Motor neuron (in vitro differentiated cells): ENCODE data around the gene SERPINA3. TPM values are rescaled to one million over a fixed set of nuclear protein-coding genes. Genes with fewer than 3 reads are reported as not detected.
"Not testable (repeated sequence)": the region's sequence is repeated elsewhere in the genome, so short reads cannot be mapped to it uniquely, and the experiment has no call there.

Source experiments
- ATAC-seq, 8 experiments: fragments of 200-7000 bp; cut with Tn5 transposase; replicated peaks in 6 of 8; 2 replicates each; pipeline ENCODE4 v1.8.0; 2021; ENCODE audit warnings: mild to moderate bottlenecking in 8 of 8, moderate library complexity in 8 of 8
- H3K27ac ChIP-seq, 2 donors: fragments of 250-450 bp; sonication (Bioruptor Pico); 2 replicates each; pipeline ENCODE4 v1.9.0; 2021; ENCODE audit warnings: antibody characterized with exemption in 2 of 2, mild to moderate bottlenecking in 2 of 2, moderate library complexity in 1 of 2
- H3K4me1 ChIP-seq, 2 donors: fragments of 250-450 bp; sonication (Bioruptor Pico); replicated peaks in 1 of 2; 2 replicates each; pipeline ENCODE4 v1.6.1; 2021; ENCODE audit warnings: antibody characterized with exemption in 2 of 2, mild to moderate bottlenecking in 2 of 2, moderate library complexity in 1 of 2
- H3K4me3 ChIP-seq, 5 donors: fragments of 250-450 bp; sonication (Bioruptor Pico); 2 replicates each; pipeline ENCODE4 v1.9.0; 2021; ENCODE audit warnings: antibody characterized with exemption in 5 of 5, mild to moderate bottlenecking in 5 of 5, moderate library complexity in 4 of 5
- WGBS, 10 experiments: fragments of 450-650 bp; shearing (Covaris generic); methylation state at CpG; one replicate each; pipeline ENCODE4 v1.0.0; 2022; 5-methylcytosine and 5-hydroxymethylcytosine counted together
- in situ Hi-C, 9 experiments: fragments of 400-800 bp; cut with MboI; loops; one replicate each; pipeline ENCODE4 v1.15.0; 2021; ENCODE audit warnings: low sequenced_read_pairs in 9 of 9, low pct_unique_long_range_greater_than_20kb in 2 of 9; ENCODE audit not compliant: unreplicated experiment in 9 of 9
- total RNA-seq, 8 experiments: library from RNA; unstranded; fragments of 300-600 nt; gene quantifications; 2 replicates each; pipeline versions ENCODE4 v1.2.3 to v1.2.4, GENCODE V29; 2022

SERPINA3 gene
- total RNA-seq, 8 experiments from 2014 or later: 0.27 to 73.5 (median 1.2) TPM

DNA sequence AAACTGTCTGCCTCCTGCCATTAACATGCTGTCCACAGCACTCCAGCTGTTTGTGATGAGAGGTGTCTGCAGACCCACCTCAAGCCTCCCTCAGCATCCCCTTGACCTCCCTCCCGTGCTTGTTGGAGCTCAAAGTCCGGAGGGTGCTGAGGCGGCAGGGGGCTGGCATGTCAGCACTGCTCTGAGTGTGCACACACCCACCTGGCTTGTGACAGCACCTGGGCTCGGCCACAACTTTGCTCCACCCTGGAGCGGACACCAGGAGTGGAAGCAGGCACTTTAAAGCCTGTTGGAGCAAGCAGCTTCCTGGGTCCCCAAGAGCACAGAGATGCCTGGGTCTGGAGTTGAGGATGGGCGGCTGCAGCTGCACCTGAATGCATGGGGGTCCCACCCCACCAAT, 20.9 kb downstream of the SERPINA3 start:
- Histone ChIP-seq H3K4me1 (no peaks in the 10 kb centered on the region), H3K4me3 (no peak overlapping the region), H3K27ac (no peak overlapping the region)
- in situ Hi-C loops: no loop called here
- WGBS, 10 experiments: 27 to 100% (median 76%) methylated on average over 1 to 2 of the region's 6 CpGs; no CpG with 5 or more reads in 6 of the 10 experiments
- no peak for ATAC-seq

DNA sequence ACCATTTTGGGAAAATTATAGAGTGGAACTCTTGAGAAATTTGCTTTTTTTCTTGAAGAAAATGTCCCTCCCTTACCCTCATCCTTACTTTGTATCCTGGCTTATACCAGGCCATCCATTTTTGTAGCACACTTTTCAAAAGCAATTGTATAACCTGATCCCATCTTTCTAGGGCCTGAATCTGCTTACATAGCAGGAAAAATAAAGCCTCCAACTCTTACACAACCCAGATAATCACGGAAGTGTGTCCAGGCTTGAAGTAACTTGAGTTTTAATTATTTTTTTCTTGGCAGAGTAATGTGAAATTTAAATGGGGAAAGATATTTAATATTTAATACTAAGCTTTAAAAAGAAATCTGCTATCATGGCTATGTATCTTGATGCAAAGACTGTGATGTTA, 23.0 kb downstream of the SERPINA3 start:
- no peak overlapping the region for H3K27ac ChIP-seq
- ATAC-seq: no peak
- WGBS, 10 experiments: 0 to 89% (median 67%) methylated on average over 1 of the region's 1 CpG; no CpG with 5 or more reads in 1 of the 10 experiments
- no peak overlapping the region for H3K4me3 ChIP-seq
- in situ Hi-C loops: no loop called here
- H3K4me1 ChIP-seq: no peaks in the 10 kb centered on the region

DNA sequence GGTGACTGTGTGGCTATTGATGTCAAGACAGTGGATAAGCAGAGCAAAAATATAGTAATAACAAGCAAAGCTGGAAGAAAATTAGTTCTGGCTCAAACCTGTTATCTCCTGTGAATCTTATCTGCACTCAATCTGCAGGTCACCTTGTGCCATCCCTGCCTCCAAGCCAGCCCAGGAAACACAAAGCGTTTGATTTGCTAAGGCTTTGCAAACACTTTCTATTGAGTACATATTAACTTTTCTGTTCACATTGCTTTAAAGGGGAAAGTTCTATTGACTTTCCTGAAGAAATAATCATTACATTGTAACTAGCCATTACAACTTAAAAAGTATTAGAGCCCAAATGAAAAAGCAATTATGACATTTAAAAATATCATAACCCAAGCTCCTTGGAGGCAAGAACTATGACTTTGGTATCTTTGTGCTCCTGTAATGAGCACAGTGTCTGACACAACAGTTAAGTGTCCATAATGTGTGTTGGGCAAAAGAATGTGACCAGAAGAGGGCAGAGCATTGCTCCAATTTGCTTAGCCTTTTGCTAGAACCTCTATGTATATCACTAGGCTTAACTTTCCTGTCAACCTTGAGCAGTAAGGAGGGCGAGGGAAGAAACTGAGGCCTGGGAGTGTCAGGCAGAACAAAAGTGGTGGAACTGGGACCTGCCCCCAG, 24.7 kb downstream of the SERPINA3 start:
- WGBS, 10 experiments: 38 to 90% (median 50%) methylated on average over 1 to 2 of the region's 2 CpGs; no CpG with 5 or more reads in 4 of the 10 experiments
- peak in 1 of 8 experiments; percentile 46 for ATAC-seq
- in situ Hi-C loops: no loop called here
- no peak overlapping the region for H3K4me3 ChIP-seq
- H3K27ac ChIP-seq: no peak overlapping the region
- no peaks in the 10 kb centered on the region for H3K4me1 ChIP-seq

DNA sequence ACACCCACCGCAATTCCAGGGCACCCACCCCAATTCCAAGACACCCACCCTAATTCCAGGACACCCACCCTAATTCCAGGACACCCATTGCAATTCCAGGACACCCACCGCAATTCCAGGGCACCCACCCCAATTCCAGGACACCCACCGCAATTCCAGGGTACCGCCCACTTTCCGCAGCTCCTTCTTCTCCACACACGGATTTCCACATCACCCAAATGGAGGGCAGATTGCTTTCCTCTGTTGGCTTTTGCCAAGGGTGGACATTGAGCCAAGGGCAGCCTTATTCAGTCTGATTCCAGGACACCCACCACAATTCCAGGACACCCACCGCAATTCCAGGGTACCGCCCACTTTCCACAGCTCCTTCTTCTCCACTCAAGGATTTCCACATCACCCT, 25.6 kb downstream of the SERPINA3 start:
- H3K4me1 ChIP-seq, ATAC-seq, in situ Hi-C loops, H3K27ac ChIP-seq, H3K4me3 ChIP-seq: not testable (repeated sequence)
- WGBS, 10 experiments: 0 to 90% (median 80%) methylated on average over 1 to 2 of the region's 8 CpGs; no CpG with 5 or more reads in 7 of the 10 experiments

DNA sequence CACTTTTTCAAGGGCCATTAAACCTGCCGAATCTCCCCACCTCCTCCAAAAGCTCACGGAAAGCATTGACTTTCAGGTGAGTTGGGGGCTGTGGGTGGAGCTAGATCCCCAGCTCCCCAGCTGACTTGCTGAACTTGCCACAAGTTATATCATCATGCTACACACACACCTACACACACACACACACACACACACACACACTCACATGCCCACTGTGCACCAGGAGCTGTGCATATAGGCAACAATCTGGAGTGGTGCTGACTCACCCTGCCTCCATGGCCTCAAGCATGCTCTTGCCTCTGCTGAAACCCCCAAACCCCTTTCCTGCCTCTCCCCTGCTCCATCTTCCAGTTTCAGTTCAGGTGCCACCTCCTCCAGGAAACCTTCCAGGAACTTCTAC, 26.1 kb downstream of the SERPINA3 start:
- peak in 3 of 8 experiments; percentile 46 to 54 (median 51) for ATAC-seq
- Histone ChIP-seq H3K4me3 (no peak overlapping the region), H3K4me1 (no peaks in the 10 kb centered on the region), H3K27ac (no peak overlapping the region)
- 0 to 100% (median 40%) methylated on average over 1 of the region's 2 CpGs; no CpG with 5 or more reads in 7 of the 10 experiments for WGBS, 10 experiments
- in situ Hi-C loops: no loop called here

DNA sequence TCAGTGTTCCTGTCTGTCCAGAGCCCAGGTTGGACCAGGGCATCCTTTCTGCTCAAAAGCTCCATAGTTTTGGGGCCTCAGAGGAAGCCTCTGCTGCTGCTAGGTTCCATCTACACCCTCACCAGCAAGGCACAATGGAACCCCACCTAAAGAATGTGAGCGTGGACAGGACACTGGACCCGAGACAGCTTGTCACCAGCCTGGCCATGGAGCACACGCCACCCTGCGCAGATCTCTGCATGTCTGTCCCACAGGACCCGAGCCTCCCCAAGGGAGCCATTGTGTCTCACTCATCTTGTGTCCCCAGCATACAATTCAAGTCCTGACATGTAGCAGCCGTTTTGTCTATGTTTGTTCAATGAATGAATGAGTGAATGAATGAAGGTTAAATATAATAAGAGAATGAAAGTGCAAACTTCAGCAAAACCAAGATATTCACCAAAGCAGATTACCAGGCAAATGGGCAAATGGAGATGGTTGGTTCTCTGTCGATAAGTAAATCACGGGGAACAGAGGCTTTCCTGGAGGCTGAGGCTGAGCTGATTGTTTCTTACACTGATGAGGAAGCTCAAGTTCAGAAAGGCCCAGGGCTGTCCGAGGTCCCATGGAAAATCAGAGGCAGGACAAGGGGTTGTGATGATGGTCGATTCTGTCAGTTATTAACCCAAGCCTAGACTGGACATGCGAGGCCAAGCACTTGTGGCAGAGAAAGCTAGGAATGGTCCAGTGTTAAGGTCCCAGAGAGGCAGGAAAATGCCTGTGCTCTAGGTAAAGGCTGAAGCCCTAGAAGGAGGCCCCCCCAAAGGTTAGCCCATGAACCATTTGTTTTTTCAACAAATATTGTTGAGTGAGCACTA, 27.0 kb downstream of the SERPINA3 start:
- no peak for ATAC-seq
- in situ Hi-C loops: no loop called here

DNA sequence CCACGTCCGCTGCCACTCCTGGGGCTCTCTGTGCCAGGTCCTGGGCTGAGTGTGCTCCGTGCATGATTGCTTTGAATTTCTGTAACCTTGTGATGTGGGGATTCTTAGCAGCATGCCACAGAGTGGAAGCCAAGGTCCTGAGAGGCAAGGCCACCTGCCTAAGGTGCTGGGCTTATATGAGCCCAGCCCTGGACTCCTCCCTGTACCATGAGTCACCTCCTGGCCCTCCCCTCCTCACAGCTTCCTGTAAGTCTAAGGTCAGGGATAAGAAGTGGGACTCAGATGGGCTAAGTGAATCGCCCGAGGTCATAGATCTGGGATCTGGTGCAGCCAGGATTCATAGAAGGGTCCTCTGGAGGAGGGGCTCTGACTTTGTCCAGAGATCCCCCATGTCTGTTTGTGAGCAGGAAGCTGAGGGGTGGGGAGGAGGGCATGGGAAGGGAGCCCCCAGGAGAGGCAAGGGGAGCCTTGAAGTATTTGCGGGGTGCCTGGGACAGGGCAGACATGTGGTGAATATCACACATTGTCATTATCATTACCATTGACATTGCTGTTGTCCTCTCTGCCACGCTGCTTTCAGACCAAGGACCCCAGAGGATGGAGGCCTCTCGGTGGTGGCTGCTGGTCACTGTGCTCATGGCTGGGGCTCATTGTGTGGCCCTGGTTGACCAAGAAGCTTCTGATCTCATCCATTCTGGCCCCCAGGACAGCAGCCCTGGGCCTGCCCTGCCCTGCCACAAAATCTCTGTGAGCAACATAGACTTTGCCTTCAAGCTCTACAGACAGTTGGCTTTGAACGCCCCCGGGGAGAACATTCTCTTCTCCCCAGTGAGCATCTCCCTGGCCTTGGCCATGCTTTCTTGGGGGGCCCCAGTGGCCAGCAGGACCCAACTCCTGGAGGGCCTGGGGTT, 28.8 kb downstream of the SERPINA3 start:
- ATAC-seq: no peak

More for the DNA sequence above, 27.0 kb downstream of the SERPINA3 start:
- Histone ChIP-seq H3K27ac (no peak overlapping the region), H3K4me3 (no peak overlapping the region), H3K4me1 (no peaks in the 10 kb centered on the region)
- WGBS, 10 experiments: 14 to 87% (median 59%) methylated on average over 1 to 9 of the region's 11 CpGs; no CpG with 5 or more reads in 2 of the 10 experiments

DNA sequence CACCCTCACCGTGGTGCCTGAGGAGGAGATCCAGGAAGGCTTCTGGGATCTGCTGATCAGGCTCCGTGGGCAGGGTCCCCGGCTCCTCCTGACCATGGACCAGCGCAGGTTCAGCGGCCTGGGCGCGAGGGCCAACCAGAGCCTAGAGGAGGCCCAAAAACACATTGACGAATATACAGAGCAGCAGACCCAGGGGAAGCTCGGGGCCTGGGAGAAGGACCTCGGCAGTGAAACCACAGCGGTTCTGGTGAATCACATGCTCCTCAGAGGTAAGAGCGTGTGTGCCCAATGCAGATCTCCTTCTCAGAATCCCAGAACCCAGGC, 29.4 kb downstream of the SERPINA3 start:
- no peak overlapping the region for H3K4me3 ChIP-seq
- H3K27ac ChIP-seq: no peak overlapping the region
- no peaks in the 10 kb centered on the region for H3K4me1 ChIP-seq
- in situ Hi-C loops: no loop called here
- no peak for ATAC-seq
- 40 to 100% (median 93%) methylated on average over 1 to 5 of the region's 12 CpGs; no CpG with 5 or more reads in 4 of the 10 experiments for WGBS, 10 experiments

More for the DNA sequence above, 28.8 kb downstream of the SERPINA3 start:
- in situ Hi-C loops: no loop called here
- Histone ChIP-seq H3K27ac (no peak overlapping the region), H3K4me3 (no peak overlapping the region), H3K4me1 (no peaks in the 10 kb centered on the region)
- WGBS, 10 experiments: 80 to 100% (median 90%) methylated on average over 1 to 4 of the region's 10 CpGs; no CpG with 5 or more reads in 6 of the 10 experiments

DNA sequence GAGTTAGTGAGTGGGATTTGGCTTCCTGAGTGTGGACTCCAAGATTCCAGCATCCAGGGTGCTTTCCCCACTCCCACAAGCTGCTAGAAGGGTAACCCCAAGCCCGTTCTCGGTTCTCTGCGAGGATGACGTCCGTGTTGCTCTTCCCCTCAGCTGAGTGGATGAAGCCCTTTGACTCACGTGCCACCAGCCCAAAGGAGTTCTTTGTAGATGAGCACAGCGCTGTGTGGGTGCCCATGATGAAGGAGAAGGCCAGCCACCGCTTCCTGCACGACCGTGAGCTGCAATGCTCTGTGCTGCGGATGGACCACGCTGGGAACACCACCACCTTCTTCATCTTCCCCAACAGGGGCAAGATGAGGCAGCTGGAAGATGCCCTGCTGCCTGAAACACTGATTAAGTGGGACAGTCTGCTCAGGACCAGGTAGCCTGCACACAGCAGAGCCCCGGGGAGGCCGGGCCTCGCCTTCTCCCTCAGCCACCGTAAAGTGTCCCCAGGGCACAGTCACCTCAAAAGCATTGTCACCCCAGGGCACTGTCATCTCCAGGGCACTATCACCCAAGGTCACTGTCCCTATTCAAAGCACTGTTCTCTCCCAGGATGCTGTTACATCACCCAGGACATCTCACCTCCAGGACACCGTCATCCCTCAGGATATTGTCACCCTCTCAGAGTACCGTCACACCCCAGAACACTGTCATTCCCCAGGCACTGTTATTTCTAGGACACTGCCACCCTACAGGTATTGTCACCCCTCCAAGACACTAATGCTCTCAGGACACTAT, 31.3 kb downstream of the SERPINA3 start:
- Histone ChIP-seq H3K4me3 (no peak overlapping the region), H3K27ac (no peak overlapping the region), H3K4me1 (no peaks in the 10 kb centered on the region)
- WGBS, 10 experiments: 73 to 100% (median 84%) methylated on average over 1 to 5 of the region's 18 CpGs; no CpG with 5 or more reads in 4 of the 10 experiments
- in situ Hi-C loops: no loop called here
- no peak for ATAC-seq

DNA sequence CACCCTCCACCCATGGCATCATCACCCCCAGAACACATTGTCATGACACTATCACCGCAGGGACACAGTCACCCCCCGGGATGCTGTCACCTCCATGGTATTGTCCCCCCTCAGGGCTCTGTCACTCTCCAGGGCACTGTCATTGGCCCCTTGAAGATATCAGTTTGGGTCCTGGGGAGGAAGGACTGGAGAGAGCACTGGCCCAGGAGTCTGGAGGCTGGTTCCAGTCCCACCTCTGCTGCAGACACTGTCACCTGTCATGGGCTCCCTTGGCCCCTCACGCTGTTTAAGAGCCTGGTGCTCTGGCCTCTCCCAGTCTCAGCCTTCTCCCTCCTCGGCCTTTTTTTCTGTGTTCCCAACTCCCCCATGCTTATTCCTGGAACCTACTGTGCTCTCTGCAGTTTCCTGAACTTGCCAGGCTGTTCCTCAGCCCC, 31.9 kb downstream of the SERPINA3 start:
- 57 to 95% (median 73%) methylated on average over 1 to 3 of the region's 4 CpGs; no CpG with 5 or more reads in 7 of the 10 experiments for WGBS, 10 experiments
- in situ Hi-C loops: no loop called here
- H3K27ac ChIP-seq: no peak overlapping the region

DNA sequence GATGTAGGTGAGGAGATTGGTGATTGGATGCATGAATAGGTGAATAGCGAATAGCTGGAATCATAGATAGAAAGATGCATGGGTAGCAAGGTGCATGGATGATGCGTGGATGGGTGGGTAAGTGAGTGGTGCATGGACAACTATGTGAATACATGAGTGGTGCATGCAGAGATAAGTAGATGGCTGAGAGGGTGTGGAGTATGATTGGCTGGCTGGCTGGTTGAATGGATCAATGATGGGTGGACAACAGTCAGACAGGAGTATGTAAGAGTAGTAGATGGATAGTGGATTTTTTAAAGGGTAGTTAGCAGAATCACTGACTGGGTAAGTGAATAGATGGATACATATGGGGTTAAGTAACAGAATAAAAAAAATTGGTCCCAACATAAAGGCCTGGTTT, 33.9 kb downstream of the SERPINA3 start:
- in situ Hi-C loops: no loop called here
- no peak for ATAC-seq
- WGBS, 10 experiments: 60 to 95% (median 80%) methylated on average over 1 to 2 of the region's 2 CpGs; no CpG with 5 or more reads in 1 of the 10 experiments

More for the DNA sequence above, 31.9 kb downstream of the SERPINA3 start:
- Histone ChIP-seq H3K4me3 (no peak overlapping the region), H3K4me1 (no peaks in the 10 kb centered on the region)
- no peak for ATAC-seq

DNA sequence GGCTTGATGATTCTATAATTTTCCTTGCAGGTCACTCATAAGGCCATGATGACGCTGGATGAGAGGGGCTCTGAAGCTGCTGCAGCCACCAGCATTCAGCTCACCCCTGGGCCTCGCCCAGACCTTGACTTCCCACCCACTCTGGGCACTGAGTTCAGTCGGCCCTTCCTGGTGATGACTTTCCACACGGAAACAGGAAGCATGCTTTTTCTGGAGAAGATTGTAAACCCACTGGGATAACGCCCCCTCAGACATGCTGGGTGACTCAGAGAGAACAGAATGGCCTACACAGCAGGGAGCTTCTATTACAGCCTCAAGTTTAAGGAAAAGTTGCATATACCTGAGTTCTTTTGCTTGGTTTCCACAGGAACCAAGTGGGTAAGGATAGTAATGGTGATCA, 34.3 kb downstream of the SERPINA3 start:
- WGBS, 10 experiments: 19 to 83% (median 57%) methylated on average over 1 to 4 of the region's 5 CpGs; no CpG with 5 or more reads in 3 of the 10 experiments
- no peaks in the 10 kb centered on the region for H3K4me1 ChIP-seq
- no peak overlapping the region for H3K4me3 ChIP-seq
- no peak overlapping the region for H3K27ac ChIP-seq
- no peak for ATAC-seq
- in situ Hi-C loops: no loop called here

More for the DNA sequence above, 33.9 kb downstream of the SERPINA3 start:
- Histone ChIP-seq H3K4me3 (no peak overlapping the region), H3K4me1 (no peaks in the 10 kb centered on the region), H3K27ac (no peak overlapping the region)
